Activated T-cell treated with anti-CD3 and anti-CD28 coated beads for 1 hour (primary cell): ENCODE results near the gene PSD4.

Source experiments
- DNase-seq: peaks from one replicate; pipeline ENCODE4 v3.0.0-alpha.2; 2020; ENCODE audit warnings: low read depth

PSD4 gene

GRCh38 chr2:113207021-113207420 lies 33.2 kb downstream of the PSD4 start:
- no peak for DNase-seq

GRCh38 chr2:113208396-113208795 lies 34.6 kb downstream of the PSD4 start:
- DNase-seq = no peak

- DNase-seq = no peak
Observed at GRCh38 chr2:113209011-113209645, 35.4 kb downstream of the PSD4 start.

- DNase-seq = no peak
Observed at GRCh38 chr2:113209646-113210171, 35.9 kb downstream of the PSD4 start.

GRCh38 chr2:113211226-113212105 lies 37.7 kb downstream of the PSD4 start:
- no peak for DNase-seq

- DNase-seq = no peak
Observed at GRCh38 chr2:113212245-113213060, 38.7 kb downstream of the PSD4 start.

GRCh38 chr2:113213061-113213930 lies 39.5 kb downstream of the PSD4 start:
- DNase-seq = no peak

GRCh38 chr2:113214141-113214540 lies 40.4 kb downstream of the PSD4 start:
- no peak for DNase-seq

GRCh38 chr2:113215056-113215455 lies 41.3 kb downstream of the PSD4 start:
- DNase-seq = no peak

GRCh38 chr2:113216321-113216720 lies 42.5 kb downstream of the PSD4 start:
- no peak for DNase-seq

- DNase-seq = no peak
Observed at GRCh38 chr2:113216891-113217454, 43.2 kb downstream of the PSD4 start.

GRCh38 chr2:113217455-113218282 lies 43.9 kb downstream of the PSD4 start:
- no peak for DNase-seq

- DNase-seq = no peak
Observed at GRCh38 chr2:113218283-113219091, 44.7 kb downstream of the PSD4 start.

- no peak for DNase-seq
Observed at GRCh38 chr2:113219092-113219441, 45.3 kb downstream of the PSD4 start.

GRCh38 chr2:113219525-113219888 lies 45.7 kb downstream of the PSD4 start:
- no peak for DNase-seq

GRCh38 chr2:113219889-113220641 lies 46.3 kb downstream of the PSD4 start:
- DNase-seq = no peak

GRCh38 chr2:113220970-113221708 lies 47.4 kb downstream of the PSD4 start:
- no peak for DNase-seq

GRCh38 chr2:113221846-113222245 lies 48.1 kb downstream of the PSD4 start:
- DNase-seq = no peak
